GM21447 (cell line): ENCODE data around the gene CFTR.
"Not testable (repeated sequence)": the region's sequence is repeated elsewhere in the genome, so short reads cannot be mapped to it uniquely, and the experiment has no call there.

Source experiments
- ATAC-seq: cut with Tn5 transposase; IDR thresholded peaks from one replicate; pipeline ENCODE4 v1.9.1; 2021; ENCODE audit not compliant: unreplicated experiment

The CFTR gene

DNA sequence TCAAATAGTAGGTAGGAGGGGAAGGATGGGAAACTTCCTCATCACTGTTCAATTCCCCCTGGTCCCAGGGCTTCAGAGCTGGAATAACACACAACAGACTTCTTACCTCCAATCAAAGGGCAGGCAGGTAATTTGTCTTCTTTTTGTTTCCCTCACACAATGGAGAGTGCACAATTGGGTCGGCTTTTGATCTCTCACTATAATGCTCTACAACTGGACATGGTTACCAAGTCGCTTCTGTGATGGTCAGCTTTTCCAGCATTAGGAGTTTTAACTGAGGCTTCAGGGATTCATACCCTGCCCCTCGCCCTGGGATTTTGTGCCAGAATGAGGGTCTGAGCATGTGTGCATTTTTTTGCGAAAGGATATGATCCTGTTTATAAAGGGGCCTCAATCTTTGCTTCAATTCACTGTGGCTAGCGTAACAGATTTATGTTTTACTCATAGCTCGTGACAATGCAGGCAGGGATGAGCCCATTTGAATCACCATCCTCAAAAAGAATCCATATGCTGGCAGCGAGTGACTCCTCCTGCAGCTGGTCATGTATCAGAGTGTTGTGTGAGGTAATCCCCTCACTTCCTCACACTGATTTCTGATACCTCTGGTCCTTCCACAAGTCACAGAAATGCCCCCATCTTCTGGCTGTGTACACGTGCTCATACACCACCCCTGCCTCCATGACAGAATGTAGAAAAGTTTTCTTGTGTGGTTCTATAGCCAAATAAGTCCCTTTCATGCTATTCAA lies 203.8 kb downstream of the CFTR start:
- no peak for ATAC-seq

DNA sequence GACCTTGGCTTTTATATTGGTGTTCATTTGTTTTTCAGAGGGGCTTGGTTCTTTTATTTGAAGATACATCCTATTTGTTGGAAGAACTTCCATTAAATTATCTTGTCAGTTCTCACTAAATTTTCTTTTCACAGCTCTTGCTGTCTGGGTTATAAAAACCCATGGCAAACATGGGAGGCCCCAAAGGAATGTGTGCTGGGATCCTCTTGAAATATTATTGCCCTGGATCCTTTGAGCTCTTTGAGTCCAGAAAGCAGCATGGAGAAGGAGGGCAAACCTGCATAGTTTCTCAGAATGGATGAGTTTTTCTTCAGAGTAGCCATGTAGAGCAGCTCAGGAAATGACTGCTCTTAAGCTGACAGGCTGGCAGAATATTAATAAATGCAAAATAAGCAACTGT lies 206.0 kb downstream of the CFTR start:
- no peak for ATAC-seq

DNA sequence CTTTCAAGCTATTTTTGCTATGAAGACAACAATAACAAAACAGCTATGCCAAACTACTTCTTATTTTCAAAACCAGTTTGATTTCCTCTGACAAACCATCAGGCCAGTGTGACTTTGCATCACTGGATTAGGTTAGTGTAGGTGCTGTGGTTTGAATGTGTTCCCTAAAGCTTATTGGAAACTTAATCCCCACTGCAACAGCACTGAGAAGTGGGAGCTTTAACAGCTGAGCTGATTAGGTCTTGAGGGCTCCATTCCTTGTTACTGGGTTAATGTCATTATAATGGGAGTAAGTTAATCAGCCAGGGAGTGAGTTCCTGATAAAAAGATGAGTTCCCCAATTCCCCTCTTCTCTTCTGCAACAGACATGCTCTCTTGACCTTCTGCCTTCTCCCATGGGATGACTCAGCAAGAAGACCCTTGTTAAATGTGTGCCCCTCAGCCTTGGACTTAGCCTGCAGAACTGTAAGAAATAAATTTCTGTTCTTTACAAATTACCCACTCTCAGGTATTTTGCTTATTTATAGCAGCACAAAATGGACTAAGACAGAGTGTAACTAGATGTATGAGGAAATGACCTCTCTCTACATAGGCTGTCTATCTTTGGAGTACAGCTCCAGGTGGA lies 206.6 kb downstream of the CFTR start:
- no peak for ATAC-seq

DNA sequence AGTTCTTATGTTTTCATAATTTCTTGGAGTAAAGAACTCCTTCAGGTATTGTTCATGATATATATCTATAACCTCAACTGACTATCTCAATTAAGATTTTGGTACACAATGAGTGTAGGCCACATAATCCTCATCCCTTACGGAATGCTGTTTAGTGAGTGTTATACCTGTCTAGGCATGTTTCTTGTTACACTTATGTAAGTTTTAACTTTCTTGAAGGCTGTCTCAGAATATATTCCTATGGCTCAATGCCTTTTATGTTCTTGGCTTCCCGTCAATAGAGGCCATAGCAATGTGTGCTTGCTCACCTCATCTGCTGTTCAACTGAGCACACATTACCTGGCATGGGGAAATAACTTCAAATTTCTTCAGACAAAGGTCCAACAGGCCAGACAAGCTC lies 208.3 kb downstream of the CFTR start:
- no peak for ATAC-seq

DNA sequence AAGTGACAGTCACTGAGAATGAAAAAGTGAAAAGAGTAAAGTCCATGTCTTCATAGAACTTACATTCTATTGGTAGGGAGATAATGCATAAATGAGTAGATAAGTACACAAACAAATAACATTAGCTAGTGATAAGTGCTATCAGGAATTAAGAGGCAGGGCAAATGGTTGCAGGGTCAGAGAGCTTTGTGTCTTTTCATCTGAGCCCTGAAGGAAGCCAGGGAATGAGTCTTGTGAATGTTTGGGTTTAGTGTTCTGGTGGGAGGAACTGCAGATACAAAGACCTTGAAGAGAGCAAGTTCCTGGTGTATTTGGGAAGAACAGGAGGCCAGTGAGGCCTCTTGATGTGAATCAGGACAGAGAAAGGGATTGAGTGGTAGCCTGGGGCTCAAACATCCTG lies 209.6 kb downstream of the CFTR start:
- no peak for ATAC-seq

DNA sequence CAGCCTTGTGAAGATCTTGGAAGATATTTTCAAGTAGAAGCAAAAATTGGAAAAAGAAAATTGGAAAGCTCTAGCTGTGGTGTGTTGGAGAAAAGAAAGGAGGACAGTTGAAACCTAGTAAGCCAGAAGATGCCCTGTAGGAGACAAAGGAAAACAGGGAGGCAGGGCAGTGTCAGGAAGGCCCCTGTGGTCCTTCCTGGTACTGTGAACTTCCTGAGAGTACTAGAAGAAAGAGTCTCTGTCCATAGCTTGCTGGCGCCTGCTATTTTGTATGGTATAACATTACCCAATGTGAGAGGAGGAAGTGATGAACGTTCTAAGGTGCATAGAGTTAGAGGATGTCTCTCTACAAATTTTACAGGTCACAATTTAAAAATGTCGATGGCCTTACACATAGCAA lies 210.3 kb downstream of the CFTR start:
- no peak for ATAC-seq

DNA sequence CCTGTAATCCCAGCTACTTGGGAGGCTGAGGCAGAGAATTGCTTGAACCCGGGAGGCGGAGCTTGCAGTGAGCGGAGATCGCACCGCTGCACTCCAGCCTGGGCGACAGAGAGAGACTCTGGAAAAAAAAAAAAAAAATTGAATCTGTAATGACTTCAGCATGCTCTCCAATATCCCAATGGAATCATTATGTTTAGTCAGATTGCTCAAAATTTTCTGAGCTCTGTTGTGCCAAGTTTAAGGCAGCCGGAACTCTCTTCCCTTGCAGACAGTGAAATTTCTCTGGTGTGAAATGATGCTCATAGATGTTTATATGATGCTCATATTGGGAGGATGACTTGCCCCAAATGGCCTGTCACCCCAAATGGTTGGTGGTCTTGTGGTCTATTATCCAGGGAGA lies 212.5 kb downstream of the CFTR start:
- ATAC-seq = no peak

DNA sequence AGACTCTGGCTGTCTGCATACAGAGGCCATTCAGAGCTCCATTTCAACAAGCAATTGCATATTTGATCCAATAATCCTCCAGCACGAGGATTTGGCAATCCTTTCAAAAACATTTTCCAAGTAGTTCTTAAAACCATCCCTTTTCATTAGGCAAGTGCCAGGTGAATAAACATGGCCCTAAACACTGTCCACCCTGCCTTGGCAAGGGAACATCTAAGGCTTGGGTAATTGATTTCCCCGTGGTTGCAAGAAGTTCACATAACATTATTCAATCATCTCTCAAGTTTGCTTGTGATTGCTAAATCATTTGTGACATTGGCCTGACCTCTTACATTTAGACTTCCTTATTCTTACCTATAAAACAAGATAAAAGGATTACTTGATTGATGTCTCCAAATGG lies 218.2 kb downstream of the CFTR start:
- ATAC-seq = no peak

DNA sequence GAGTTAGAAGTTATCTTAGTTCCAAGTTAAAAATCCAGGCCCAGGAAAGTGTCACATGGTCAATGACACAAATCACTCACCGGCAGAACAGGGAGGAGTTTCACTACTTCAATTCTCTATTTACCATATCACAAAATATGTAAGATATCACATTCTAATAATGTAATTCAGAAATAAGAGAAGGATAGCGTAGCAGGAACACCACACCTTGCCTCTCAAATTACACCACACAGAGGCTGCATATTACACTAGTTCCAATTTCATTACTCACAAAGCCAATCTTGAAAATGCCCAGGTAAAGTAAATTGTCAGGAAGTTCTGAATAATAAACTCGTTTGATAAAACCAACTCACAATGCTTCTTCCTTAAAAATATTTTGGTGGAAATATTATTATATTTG lies 224.2 kb downstream of the CFTR start:
- ATAC-seq = no peak

DNA sequence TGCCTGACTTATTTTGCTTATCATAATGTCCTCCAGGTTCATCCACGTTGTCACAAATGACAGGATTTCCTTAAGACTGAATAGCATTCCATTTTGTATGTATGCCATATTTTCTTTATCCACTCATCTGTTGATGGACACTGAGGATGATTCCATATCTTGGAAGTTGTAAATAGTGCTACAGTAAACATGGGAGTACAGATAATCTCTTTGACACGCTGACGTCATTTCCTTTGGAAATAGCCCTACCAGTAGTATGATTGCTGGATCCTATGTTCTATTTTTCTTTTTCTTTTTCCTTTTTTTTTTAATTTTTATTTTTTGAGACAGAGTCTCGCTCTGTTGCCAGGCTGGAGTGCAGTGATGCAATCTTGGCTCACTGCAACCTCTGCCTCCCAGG lies 225.8 kb downstream of the CFTR start:
- no peak for ATAC-seq

DNA sequence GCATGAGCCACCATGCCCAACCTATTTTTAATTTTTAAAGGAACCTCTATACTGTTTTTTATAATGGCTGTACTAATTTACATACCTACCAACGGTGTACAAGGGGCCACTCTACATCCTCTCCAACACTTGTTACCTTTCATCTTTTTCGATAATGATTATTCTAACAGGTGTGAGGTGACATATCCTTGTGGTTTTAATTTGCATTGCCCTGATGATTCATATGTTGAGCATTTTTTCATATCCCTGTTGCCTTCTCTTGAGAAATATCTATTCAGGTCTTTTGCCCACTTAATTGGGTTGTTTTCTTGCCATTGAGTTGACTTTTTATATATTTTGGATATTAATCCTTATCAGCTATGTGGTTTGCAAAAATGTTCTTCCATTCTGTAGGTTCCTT lies 226.4 kb downstream of the CFTR start:
- ATAC-seq = no peak

DNA sequence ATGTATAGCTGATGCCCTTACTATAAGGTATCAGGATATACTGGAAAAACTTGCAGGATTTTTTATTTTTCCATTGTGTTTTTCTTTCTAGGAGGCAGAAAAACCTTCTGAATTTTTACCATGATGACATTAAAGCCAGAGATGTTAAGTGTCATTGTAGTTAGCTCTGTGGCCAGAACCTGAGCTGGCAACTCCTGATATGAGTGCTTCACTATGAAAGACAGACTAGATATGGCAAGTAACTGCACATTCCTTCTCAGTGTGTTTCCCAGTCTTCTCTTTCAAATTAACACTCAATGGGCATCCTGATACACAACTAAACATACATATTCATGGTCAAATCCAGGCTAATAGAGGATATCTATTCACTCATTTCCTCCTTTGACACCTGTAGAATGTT lies 227.3 kb downstream of the CFTR start:
- no peak for ATAC-seq

DNA sequence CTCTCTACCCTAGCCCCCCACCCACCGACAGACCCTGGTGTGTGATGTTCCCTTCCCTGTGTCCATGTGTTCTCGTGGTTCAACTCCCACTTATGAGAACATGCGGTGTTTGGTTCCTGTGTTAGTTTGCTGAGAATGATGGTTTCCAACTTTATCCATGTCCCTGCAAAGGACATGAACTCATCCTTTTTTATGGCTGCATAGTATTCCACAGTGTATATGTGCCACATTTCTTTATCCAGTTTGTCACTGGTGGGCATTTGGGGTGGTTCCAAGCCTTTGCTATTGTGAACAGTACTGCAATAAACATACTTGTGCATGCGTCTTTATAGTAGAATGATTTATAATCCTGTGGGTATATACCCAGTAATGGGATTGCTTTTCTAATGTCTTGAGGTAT lies 228.3 kb downstream of the CFTR start:
- ATAC-seq = not testable (repeated sequence)

DNA sequence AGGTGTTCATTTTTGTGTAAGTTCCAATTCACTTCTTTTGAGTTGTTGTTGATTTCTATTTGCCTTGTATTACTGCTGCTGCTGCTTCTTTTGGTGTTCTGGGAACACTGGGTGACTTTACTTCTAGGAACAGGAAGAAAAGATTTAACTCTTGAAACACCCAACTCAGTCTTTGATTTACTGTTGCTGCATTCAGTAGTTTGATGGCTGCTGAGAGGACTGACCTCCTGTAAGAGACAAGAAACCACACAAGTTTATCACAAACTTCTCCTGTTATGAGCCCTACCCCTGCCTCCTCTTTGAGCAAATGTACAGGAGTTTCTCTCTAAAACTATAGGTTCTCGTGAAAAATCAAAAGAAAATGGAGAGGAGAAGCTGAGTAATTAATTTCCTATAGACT lies 231.7 kb downstream of the CFTR start:
- no peak for ATAC-seq

DNA sequence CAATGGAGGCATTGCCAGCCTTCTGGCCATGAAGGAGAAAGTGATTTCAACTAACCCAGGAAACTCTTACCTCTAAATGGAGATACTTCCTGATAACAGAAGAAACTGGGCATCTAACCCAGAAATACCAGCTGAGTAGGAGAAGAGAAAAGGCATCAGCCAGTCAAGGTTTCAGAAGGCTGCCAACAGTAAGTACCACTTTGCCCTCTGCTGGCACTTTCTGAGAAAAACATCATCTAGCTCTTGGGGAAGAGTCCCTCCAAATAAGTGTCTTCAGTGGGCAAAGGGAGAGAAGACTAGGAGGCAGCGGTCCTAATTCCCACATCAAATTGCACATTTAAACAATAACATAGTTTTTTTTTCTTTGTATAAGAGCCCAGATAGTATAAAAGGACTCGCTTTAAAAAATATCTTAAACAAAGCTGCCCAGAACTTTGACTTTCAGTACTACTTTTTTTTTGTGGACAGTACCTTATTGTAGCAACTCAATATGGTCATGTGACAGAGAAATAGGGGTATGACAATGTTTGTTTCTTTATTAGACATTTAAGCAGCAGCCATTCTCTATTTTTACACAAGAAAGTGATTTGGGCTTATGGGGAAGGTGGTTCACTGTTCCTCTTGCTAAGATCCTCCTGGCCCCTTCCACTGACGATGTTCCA lies 236.1 kb downstream of the CFTR start:
- peak; percentile 90 for ATAC-seq

DNA sequence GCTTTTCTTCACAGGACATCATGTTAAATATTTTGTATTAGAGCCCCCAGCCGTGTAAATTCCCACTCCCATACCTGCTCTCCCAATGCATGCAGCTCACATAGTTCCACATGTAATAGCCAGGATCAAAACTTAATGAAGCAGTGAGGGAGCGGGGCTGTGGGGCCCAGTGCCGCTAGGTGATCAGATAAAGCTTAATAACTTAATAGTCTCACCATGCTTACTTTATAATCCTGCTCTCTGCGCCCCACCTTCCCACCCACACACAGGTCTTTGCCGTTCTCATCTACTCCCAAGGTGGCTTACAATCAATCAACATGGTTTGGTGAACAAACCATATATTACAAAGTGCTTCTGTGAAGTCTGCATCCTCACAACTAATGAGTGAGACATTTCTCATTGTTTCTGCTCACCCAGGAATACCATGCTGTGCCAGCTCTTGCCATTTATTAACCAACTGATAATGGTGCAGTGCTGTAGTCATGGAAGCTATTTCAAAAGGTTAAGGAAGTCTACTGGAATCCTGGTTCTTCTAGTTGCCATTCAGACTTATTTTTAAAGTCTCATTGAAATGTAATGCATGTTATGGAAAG lies 237.0 kb downstream of the CFTR start:
- ATAC-seq = no peak

DNA sequence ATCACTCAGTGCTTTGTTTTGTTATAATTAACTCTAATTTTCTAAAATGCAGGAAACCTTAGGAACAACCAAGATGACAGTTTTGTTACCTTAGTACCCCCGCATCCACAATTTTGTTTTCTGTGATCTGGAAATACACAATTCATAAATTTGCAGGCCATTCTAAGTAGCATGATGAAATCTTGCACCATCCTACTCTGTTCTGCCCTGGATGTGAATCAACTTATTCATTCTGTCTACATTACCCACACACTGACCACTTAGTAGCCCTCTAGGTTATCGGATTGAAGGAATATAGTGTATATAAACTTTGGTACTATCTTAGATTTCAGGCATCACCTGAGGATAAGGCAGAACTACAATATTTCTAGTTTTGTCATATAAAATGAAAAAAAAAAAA lies 237.5 kb downstream of the CFTR start:
- ATAC-seq = no peak
